ENCODE results near the gene ADAM10. TPM values are rescaled to one million over a fixed set of nuclear protein-coding genes. Genes with fewer than 3 reads are reported as not detected.
A peak's percentile ranks its signal among the peaks of the same experiment; 100 is the strongest.

The ADAM10 gene
- total RNA-seq, 1 experiment from 2014 or later, result 140 TPM

- no peak overlapping the region for H3K4me3 ChIP-seq
- H3K9me3 ChIP-seq, result no peaks in the 10 kb centered on the region
- H3K36me3 ChIP-seq, result no peaks in the 10 kb centered on the region
- H3K27me3 ChIP-seq, result no peaks in the 10 kb centered on the region
- no peak for DNase-seq
These were observed 201.0 kb downstream of the ADAM10 start for GRCh38 chr15:58548308-58549012.

GRCh38 chr15:58547628-58548307 lies 201.7 kb downstream of the ADAM10 start:
- no peak overlapping the region for H3K4me3 ChIP-seq
- no peaks in the 10 kb centered on the region for H3K9me3 ChIP-seq
- H3K36me3 ChIP-seq, result no peaks in the 10 kb centered on the region
- H3K27me3 ChIP-seq, result no peaks in the 10 kb centered on the region
- DNase-seq, result no peak

- Histone ChIP-seq H3K27me3 (no peaks in the 10 kb centered on the region), H3K9me3 (no peaks in the 10 kb centered on the region), H3K36me3 (no peaks in the 10 kb centered on the region), H3K4me3 (no peak overlapping the region)
- DNase-seq, result peak; percentile 85
These were observed 202.6 kb downstream of the ADAM10 start for GRCh38 chr15:58546635-58547627.

- H3K27me3 ChIP-seq, result no peaks in the 10 kb centered on the region
- DNase-seq, result no peak
These were observed 203.4 kb downstream of the ADAM10 start for GRCh38 chr15:58546066-58546591.

GRCh38 chr15:58545307-58546065 lies 204.0 kb downstream of the ADAM10 start:
- H3K36me3 ChIP-seq, result no peaks in the 10 kb centered on the region
- no peaks in the 10 kb centered on the region for H3K27me3 ChIP-seq
- no peak overlapping the region for H3K4me3 ChIP-seq
- DNase-seq, result no peak
- no peaks in the 10 kb centered on the region for H3K9me3 ChIP-seq

More at GRCh38 chr15:58546066-58546591, 203.4 kb downstream of the ADAM10 start:
- Histone ChIP-seq H3K9me3 (no peaks in the 10 kb centered on the region), H3K36me3 (no peaks in the 10 kb centered on the region), H3K4me3 (no peak overlapping the region)

- H3K4me3 ChIP-seq, result no peak overlapping the region
These were observed 204.8 kb downstream of the ADAM10 start for GRCh38 chr15:58544756-58545155.

GRCh38 chr15:58543664-58544335 lies 205.7 kb downstream of the ADAM10 start:
- H3K27me3 ChIP-seq, result no peaks in the 10 kb centered on the region
- no peak for DNase-seq
- H3K36me3 ChIP-seq, result no peaks in the 10 kb centered on the region
- no peak overlapping the region for H3K4me3 ChIP-seq
- no peaks in the 10 kb centered on the region for H3K9me3 ChIP-seq

More at GRCh38 chr15:58544756-58545155, 204.8 kb downstream of the ADAM10 start:
- no peaks in the 10 kb centered on the region for H3K36me3 ChIP-seq
- H3K27me3 ChIP-seq, result no peaks in the 10 kb centered on the region
- no peaks in the 10 kb centered on the region for H3K9me3 ChIP-seq
- DNase-seq, result no peak

- H3K4me3 ChIP-seq, result no peak overlapping the region
- no peak for DNase-seq
These were observed 208.0 kb downstream of the ADAM10 start for GRCh38 chr15:58541410-58542087.

GRCh38 chr15:58539548-58539947 lies 210.0 kb downstream of the ADAM10 start:
- Histone ChIP-seq H3K9me3 (no peaks in the 10 kb centered on the region), H3K36me3 (no peaks in the 10 kb centered on the region), H3K27me3 (no peaks in the 10 kb centered on the region), H3K4me3 (no peak overlapping the region)
- DNase-seq, result no peak

More at GRCh38 chr15:58541410-58542087, 208.0 kb downstream of the ADAM10 start:
- Histone ChIP-seq H3K27me3 (no peaks in the 10 kb centered on the region), H3K36me3 (no peaks in the 10 kb centered on the region), H3K9me3 (no peaks in the 10 kb centered on the region)

GRCh38 chr15:58538901-58539300 lies 210.6 kb downstream of the ADAM10 start:
- no peak for DNase-seq
- no peaks in the 10 kb centered on the region for H3K27me3 ChIP-seq

More at GRCh38 chr15:58538901-58539300, 210.6 kb downstream of the ADAM10 start:
- Histone ChIP-seq H3K36me3 (no peaks in the 10 kb centered on the region), H3K4me3 (no peak overlapping the region), H3K9me3 (no peaks in the 10 kb centered on the region)

Other genes starting within 250 kb of the ADAM10 start
- 4.7 and 7.4 TPM in 2 replicates for gene MINDY2, start 21.6 kb upstream of the ADAM10 start, total RNA-seq (2014; rRNA removed; shearing (Covaris generic); ENCODE audit: low replicate concordance)
- gene SLTM, start 184.0 kb upstream of the ADAM10 start, total RNA-seq (2014; rRNA removed; shearing (Covaris generic); ENCODE audit: low replicate concordance), result 43.9 and 50.6 TPM in 2 replicates
- 11.8 and 16.0 TPM in 2 replicates for gene RNF111, start 238.0 kb upstream of the ADAM10 start, total RNA-seq (2014; rRNA removed; shearing (Covaris generic); ENCODE audit: low replicate concordance)